ENCODE results near the gene ANTXR1. TPM values are rescaled to one million over a fixed set of nuclear protein-coding genes. Genes with fewer than 3 reads are reported as not detected.

ANTXR1 gene
- total RNA-seq, 1 donor from 2014 or later: 7.8 TPM

- no peak overlapping the region for H3K4me3 ChIP-seq (ENCODE audit: low read depth, low read length)
- TF ChIP-seq CTCF (conservative IDR thresholded peaks at IDR 0.05; ENCODE audit: low read depth, low read length): no peak
- no peak for DNase-seq (ENCODE audit: low read depth)
These were observed 23.9 kb upstream of the ANTXR1 start for GRCh38 chr2:68989035-68989434.

DNA sequence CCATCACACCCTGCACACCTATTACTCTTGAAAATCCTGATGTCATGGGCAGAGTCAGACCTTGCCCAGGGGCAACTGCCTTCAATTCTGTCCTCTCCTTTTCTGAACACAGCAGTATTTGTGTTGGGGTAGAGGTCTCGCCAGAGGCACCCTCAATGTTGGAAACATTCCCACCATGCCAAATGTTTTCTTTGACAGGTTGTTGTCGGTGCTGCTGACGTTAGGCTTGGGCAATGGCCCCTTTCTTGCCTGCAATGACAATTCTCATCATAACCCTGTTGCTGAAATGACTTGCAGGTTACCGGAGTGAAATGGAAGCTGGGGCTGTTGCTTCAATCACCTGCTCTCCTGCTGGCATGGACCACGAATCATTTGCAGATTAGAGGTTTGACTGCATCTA is 20.6 kb upstream of the ANTXR1 start:
- TF ChIP-seq CTCF (conservative IDR thresholded peaks at IDR 0.05; ENCODE audit: low read depth, low read length): no peak
- no peak for DNase-seq (ENCODE audit: low read depth)
- H3K4me3 ChIP-seq (ENCODE audit: low read depth, low read length): no peak overlapping the region

DNA sequence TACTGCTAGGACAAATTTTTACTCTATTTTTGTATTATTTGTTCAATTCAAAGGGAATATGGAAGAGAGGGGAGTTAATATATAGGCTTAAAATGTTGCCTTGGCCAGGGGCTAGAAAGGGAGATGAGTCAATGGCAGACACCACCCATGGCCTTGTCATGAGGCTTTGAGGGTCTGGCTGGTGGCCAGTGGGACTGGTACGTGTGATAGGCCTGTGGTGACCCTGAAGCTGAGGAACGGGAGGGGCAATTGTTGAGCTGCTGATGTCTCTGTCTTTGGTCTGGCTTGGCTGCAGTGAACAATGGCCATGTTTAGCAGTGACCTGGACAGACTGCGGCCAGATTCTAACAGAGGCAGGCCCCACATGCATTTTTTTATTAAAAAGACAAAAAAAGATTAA is 20.0 kb upstream of the ANTXR1 start:
- TF ChIP-seq CTCF (conservative IDR thresholded peaks at IDR 0.05; ENCODE audit: low read depth, low read length): no peak
- DNase-seq (ENCODE audit: low read depth): no peak
- no peak overlapping the region for H3K4me3 ChIP-seq (ENCODE audit: low read depth, low read length)

DNA sequence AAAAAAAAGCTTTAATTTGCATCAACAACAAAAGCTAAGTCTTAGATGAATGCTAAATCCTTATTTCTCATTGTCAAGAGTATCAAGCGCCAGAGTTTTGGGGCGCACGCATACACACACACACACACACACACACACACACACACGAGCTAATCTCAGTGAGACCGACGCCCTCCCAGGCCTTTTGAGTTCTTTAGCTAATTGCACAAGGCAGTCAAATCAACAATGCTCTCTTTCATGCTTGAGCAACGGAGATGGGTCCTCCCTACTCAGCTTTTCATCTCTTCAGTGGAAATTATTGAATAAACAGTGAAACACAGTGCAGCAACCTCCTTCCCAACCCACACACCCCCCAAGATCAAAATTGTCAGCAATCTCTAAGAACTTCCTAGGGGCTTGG is 19.3 kb upstream of the ANTXR1 start:
- no peak for DNase-seq (ENCODE audit: low read depth)

GRCh38 chr2:68994864-68995263 is 18.1 kb upstream of the ANTXR1 start:
- DNase-seq (ENCODE audit: low read depth): no peak
- no peak for TF ChIP-seq CTCF (conservative IDR thresholded peaks at IDR 0.05; ENCODE audit: low read depth, low read length)
- no peak overlapping the region for H3K4me3 ChIP-seq (ENCODE audit: low read depth, low read length)

More for the DNA sequence above, 19.3 kb upstream of the ANTXR1 start:
- H3K4me3 ChIP-seq (ENCODE audit: low read depth, low read length): no peak overlapping the region
- no peak for TF ChIP-seq CTCF (conservative IDR thresholded peaks at IDR 0.05; ENCODE audit: low read depth, low read length)

DNA sequence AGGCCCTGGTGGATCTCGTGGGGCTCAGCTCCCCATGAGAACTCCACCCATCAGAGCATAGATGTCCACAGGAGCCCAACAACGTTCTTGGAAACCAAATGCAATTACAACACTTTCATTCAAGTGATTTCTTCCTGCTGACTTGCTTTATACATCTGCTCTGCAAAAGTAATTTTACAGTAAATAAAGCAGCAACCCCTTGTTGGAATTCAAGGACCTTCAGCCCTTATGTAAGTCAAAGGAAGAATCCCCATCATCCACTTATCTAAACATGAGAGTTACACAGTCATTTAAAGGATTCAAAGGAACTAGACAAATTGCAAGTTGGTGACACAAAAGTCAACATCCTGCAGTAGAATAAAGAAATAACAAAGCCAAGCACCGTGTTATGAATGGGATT is 17.1 kb upstream of the ANTXR1 start:
- DNase-seq (ENCODE audit: low read depth): no peak
- no peak overlapping the region for H3K4me3 ChIP-seq (ENCODE audit: low read depth, low read length)
- TF ChIP-seq CTCF (conservative IDR thresholded peaks at IDR 0.05; ENCODE audit: low read depth, low read length): no peak

DNA sequence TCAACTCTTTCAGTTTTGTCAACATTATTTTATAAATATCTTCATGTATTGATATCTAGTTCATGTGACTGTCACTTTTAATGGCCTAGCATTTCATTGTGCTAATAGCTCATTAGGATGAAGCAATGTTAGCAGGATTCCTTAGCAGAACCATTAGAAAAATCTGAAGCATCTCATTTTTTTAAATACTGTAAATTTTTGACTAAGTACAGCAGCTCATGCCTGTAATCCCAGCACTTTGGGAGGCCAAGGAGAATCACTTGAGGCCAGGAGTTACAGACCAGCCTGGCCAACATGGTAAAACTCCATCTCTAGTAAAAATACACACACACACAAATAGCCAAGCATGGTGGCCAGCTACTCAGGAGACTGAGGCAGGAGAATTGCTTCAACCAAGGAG is 15.6 kb upstream of the ANTXR1 start:
- no peak for DNase-seq (ENCODE audit: low read depth)
- TF ChIP-seq CTCF (conservative IDR thresholded peaks at IDR 0.05; ENCODE audit: low read depth, low read length): no peak
- no peak overlapping the region for H3K4me3 ChIP-seq (ENCODE audit: low read depth, low read length)

Data from epithelial cell of proximal tubule (primary cell).